Measurements from ENCODE around the gene SRF.

SRF gene

DNA sequence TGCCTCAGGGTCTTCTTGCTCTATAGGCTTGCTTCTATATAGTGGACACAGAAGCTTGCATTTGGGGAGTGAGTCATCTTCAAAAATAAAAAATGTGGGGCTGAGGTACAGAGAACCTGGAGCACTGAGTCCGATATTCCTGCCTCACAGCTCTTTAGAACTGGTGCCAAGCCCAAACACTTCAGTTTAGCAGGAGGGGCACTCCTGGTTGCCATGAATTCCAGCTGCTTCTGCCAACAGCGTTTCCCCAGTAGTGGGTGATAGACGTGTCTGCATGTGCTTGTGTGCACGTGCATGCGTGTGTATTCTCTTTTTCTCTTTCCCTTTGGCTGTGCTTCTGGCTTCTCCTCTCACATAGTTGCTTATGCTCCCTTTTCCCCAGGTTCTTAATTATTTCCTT lies 46.3 kb downstream of the SRF start:
- no peak for DNase-seq (ENCODE audit: low read depth)

DNA sequence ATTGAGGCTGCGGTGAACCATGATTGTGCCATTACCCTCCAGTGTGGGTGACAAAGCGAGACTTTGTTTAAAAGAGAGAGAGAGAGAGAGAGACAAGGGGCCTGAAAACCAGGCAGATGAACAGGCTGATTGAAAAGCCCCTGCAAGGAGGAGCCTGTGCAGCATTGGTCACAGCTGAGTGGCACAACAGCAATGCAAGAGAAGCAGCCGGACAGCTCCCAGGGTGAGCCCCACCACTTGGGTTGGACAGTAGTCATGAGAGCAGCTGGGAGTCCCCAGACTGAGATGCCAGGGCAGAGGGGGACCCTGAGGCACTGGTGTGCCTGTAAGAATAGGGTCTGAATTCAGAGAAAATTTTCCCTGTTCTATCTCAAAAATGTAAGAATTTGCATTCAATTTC lies 48.0 kb downstream of the SRF start:
- DNase-seq (ENCODE audit: low read depth) = no peak

DNA sequence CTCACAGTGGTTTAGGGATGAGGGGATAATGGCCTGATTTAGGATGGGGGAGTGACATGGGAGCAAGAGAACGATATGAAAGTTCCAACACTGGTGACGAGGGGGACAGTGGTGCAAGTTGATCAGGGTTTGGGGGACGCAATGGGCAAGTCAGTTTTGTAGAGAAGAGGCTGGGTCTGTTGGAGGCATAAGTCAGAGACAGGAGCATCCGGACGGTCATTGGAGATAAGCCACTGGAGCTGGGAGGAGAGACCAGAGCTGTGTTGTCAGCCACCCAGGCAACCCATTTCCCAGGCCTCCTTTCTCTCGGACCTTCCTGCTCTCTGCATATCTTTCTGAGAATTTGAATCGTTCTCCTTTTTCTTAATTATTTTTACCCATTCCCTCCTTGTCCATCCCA lies 48.7 kb downstream of the SRF start:
- DNase-seq (ENCODE audit: low read depth) = no peak

DNA sequence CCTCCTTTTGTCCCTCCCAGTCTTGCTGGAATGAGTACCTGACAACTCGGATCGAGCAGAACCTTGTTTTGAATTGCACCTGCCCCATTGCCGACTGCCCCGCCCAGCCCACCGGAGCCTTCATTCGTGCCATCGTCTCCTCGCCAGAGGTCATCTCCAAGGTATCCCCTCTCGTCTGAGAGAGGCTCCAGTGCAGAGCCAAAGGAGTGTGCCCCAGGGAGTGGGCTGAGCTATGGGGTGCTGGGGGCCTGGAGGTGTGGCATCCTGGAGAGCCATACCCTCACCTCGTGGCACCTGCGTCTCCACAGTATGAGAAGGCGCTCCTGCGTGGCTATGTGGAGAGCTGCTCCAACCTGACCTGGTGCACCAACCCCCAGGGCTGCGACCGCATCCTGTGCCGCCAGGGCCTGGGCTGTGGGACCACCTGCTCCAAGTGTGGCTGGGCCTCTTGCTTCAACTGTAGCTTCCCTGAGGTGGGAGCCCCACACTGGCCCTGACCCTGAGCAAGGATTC lies 49.4 kb downstream of the SRF start:
- DNase-seq (ENCODE audit: low read depth) = no peak

DNA sequence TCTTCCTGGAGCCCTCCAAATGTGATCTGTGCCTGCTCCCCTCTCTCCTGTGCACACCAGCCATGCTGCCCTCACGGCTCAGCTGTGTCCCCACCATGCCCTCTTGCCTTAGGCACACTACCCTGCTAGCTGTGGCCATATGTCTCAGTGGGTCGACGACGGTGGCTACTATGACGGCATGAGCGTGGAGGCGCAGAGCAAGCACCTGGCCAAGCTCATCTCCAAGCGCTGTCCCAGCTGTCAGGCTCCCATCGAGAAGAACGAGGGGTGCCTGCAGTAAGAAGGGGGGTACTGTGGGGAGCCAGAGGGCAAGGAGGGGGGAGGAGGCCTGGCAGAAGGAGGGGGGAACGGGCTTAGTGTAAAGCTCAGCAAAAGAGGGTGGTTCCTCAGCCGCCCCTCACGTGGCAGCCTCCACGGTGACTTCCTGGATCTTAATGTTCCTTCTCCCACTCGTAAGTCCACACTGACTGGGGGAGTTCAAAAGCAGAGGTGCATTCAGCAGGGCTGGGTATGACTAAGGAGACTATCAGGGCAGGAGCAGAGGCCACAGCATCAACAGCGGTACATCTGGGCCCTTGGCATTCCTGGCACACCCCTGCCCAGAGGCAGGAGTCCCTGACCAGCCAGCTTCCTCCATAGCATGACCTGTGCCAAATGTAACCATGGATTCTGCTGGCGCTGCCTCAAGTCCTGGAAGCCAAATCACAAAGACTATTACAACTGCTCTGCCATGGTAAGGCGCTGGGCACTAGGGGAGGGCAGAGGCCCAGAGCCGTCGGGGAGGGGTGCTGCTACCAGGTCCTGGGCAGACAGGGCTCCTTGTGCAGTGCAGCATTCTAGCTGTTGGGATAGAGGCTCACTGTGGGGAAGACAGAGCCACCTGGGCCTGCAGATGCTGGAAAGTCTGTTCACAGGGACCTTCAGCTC lies 50.2 kb downstream of the SRF start:
- no peak for DNase-seq (ENCODE audit: low read depth)

DNA sequence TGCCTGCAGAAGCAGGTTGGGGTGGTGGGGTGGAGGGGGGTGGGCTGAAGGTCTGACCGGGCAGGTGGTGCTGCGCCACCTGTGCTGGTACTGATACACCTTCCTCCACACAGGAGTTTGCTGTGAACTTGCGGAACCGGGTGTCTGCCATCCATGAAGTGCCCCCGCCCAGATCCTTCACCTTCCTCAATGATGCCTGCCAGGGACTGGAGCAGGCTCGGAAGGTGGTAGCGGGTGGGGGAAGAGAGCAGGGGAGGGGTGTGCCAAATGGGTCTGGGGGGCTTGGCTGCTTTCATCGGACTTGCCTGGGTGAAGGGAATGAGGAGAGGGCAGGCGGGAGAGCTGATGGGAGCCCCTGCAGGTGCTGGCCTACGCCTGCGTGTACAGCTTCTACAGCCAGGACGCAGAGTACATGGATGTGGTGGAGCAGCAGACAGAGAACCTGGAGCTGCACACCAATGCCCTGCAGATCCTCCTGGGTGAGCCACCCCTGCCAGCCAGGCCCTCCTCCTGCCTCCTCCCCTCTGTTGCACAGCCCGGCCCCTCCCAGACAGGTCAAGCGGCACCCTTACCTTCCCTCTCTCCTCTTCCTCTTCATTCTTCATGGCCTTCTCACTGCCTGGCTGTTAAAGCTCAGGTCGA lies 51.5 kb downstream of the SRF start:
- no peak for DNase-seq (ENCODE audit: low read depth)

DNA sequence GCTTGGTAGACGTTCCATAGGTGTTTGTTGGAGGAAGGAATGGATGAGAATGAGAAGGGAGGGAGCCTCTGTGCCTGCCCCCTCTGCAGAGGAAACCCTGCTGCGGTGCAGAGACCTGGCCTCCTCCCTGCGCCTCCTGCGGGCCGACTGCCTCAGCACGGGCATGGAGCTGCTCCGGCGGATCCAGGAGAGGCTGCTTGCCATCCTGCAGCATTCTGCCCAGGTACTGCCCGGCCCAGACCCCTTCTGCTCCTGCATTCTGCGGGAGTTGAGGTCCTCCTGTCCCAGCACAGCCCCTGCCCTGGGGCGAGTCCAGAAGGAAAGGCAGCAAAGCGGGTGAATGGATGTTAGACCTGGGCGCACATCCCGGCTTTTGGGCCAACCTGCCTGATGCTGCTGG lies 52.1 kb downstream of the SRF start:
- no peak for DNase-seq (ENCODE audit: low read depth)

DNA sequence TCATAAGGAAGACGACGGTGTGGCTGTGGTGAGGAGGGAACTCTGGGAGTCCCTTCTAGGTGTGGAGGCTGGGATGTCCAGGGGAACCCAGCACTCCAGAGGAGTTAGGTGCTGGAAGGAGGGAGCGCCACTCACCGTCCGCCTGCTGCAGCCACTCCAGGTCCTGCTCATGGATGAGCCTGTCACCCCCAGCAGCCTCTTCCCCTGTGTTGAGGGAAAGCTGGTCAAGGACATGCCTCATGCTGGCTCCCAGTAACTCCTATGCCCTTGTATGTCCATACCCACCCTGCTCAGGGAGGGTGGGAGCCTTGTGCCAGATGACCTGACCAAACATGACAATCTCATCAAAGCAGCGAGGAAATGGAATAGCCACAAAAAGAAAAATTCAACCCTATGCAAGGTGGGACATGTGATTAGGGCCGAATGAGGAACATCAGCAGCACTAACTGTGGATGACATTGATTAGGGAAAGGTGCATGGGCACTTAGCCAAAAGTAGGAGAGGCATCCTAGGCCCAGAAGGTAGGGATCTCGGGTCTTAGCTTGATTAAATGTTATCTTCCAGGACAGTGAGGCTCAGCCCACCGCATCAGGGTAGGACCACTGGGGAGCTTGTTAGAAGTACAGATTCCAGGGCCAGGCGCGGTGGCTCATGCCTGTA lies 55.3 kb downstream of the SRF start:
- peak; percentile 43 for DNase-seq (ENCODE audit: low read depth)

DNA sequence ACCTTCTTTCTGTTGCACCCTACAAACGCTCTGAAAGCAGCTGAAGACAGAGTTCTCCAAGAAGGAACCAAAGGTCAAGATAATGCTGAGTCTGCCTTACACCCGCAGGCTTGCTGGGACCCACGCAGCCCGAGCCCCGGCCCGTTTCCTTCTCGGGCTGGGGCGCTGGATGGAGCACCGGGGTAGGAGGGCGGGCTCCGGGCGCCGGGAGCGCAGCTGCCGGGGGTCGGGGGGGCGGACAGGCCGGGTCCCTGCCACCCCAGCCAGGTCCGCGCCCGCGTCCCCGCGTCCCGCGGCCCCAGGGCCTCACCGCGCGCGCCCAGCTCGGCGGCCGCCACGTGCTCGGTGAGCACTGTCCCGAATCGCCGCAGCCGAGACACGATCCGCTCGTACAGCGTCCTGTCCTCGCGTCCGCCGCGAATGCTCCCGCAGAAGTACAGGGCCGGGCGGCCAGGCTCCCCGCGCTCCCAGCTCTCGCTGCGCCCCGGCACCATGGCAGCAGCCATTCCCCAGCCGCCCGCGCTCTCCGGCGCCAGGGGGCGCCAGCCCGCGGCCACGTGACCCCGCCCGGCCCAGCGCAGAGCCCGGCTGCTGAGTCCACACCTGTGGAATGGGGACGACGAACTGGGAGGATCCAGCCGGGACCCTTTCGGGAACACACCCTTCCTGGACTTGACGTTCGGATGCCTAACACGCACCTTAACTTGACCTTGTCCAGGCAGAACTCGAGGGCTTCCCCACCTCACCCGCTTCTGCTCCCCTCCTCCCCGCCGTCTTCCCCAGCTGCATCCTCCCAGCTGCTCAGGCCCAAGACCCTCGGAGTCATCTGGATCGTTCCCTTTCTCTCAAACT lies 58.1 kb downstream of the SRF start, which contains the start of gene DNPH1:
TSS of gene DNPH1 (minus strand) at position 531 of the 852 bp plus-strand sequence. CDS start at position 506, 25 bp downstream.
- peak; percentile 47 for DNase-seq (ENCODE audit: low read depth)

DNA sequence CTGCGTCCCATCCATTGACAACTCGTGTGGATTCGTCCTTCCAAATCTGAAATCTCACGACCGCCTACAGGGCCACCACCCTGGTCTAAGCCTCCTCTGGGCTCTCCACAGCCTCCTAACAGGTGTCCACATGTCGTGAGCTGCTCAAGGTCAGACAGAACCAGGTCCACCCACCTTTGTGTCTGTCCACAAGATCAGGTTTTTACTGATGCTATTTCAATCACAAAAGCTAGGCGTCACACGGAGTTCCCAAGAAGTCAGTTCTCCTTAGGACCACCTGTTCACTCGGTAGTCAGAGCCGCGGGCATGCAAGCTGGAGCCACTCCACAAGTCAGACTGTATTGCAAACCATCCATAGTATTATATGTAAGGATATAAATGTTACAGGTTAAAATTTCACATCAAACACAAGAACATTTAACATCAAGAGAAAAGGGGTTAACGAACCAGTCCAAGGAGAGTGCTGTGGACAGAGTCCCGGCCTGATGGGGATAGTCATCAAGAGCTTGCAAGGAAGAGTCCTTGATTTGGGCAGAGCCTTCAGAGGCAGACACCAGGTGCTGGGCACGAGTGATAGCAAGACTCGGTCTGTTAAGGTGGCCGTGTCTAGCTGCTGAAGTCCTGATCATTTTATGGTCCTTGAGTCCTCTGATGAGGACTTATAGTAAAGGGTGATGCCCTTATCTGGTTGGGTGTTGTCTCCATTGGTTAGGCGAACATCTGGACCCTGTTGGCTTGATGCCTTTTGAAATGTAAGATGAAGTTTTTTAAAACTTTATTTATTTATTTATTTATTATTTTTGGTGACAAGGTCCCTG lies 58.9 kb downstream of the SRF start:
- DNase-seq (ENCODE audit: low read depth) = no peak

DNA sequence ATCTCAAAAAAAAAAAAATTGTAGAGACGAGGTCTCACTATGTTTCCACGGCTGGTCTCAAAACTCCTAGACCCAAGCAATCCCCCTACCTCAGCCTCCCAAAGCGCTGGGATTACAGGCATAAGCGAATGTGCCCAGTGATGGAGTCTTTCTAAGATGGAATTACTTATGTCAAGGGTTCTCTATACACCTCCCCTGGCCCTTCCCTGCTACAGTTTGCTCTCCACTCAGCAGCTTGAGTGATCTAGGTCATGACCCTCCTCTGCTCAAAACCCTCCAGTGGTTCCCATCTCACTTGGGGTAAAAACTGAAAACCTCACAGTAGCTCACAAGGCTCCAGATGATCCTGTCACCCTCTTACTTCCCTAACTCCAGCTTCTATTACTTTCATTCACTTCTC lies 60.0 kb downstream of the SRF start:
- DNase-seq (ENCODE audit: low read depth) = no peak
